SH-SY5Y (cell line): ENCODE measurements around the gene NKD2.

Source experiments
- GATA2 ChIP-seq: IDR thresholded peaks from 2 replicates; pipeline ENCODE4 v1.6.1; 2011; ENCODE audit warnings: mild to moderate bottlenecking, low read depth, low read length
- GATA3 ChIP-seq: IDR thresholded peaks from 2 replicates; pipeline ENCODE4 v1.6.1; 2011; ENCODE audit warnings: low read depth, mild to moderate bottlenecking, low read length, moderate library complexity

NKD2 gene

GRCh38 chr5:1054018-1054798 is 45.6 kb downstream of the NKD2 start:
- TF ChIP-seq GATA3 (no peak), GATA2 (no peak)

- TF ChIP-seq GATA2 (no peak), GATA3 (no peak)
Observed at GRCh38 chr5:1054799-1055775, 46.5 kb downstream of the NKD2 start.

GRCh38 chr5:1055896-1056610 is 47.5 kb downstream of the NKD2 start:
- TF ChIP-seq GATA3 (no peak), GATA2 (no peak)

GRCh38 chr5:1056611-1057484 is 48.2 kb downstream of the NKD2 start:
- TF ChIP-seq GATA2 (no peak), GATA3 (no peak)

- TF ChIP-seq GATA3 (no peak), GATA2 (no peak)
Observed at GRCh38 chr5:1057485-1058082, 49.0 kb downstream of the NKD2 start.

GRCh38 chr5:1058083-1058945 is 49.7 kb downstream of the NKD2 start:
- TF ChIP-seq GATA3 = no peak
- no peak for TF ChIP-seq GATA2

GRCh38 chr5:1058988-1059883 is 50.6 kb downstream of the NKD2 start:
- TF ChIP-seq GATA3 (no peak), GATA2 (no peak)

GRCh38 chr5:1059884-1060263 is 51.3 kb downstream of the NKD2 start:
- TF ChIP-seq GATA3 (no peak), GATA2 (no peak)

- TF ChIP-seq GATA2 = no peak
- no peak for TF ChIP-seq GATA3
Observed at GRCh38 chr5:1060535-1060981, 52.0 kb downstream of the NKD2 start.

- TF ChIP-seq GATA3 = no peak
- no peak for TF ChIP-seq GATA2
Observed at GRCh38 chr5:1061916-1062315, 53.3 kb downstream of the NKD2 start.

- TF ChIP-seq GATA3 (no peak), GATA2 (no peak)
Observed at GRCh38 chr5:1062761-1063568, 54.4 kb downstream of the NKD2 start.
